Fibroblast of lung (primary cell): ENCODE data around the gene SLC2A4RG. TPM values are rescaled to one million over a fixed set of nuclear protein-coding genes. Genes with fewer than 3 reads are reported as not detected.

Source experiments
- DNase-seq, 2 donors: peaks; one replicate each; pipeline versions ENCODE4 v3.0.0 to v3.0.0-alpha.2; 2010; ENCODE audit warnings: low read depth in 2 of 2
- H2AFZ ChIP-seq: 2 replicates; pipeline ENCODE4 v1.5.1; 2012; ENCODE audit warnings: low read length, control low read depth, inconsistent platforms
- H3K27ac ChIP-seq: 2 replicates; pipeline ENCODE4 v1.5.1; 2011; ENCODE audit warnings: low read length, control low read depth; ENCODE audit not compliant: insufficient read depth
- H3K27me3 ChIP-seq: 2 replicates; pipeline ENCODE4 v1.5.1; 2011; ENCODE audit warnings: mild to moderate bottlenecking, low read length; ENCODE audit not compliant: control insufficient read depth, insufficient read depth
- H3K36me3 ChIP-seq: 2 replicates; pipeline ENCODE4 v1.5.1; 2011; ENCODE audit warnings: low read length; ENCODE audit not compliant: control insufficient read depth, insufficient read depth
- H3K4me1 ChIP-seq: 2 replicates; pipeline ENCODE4 v1.5.1; 2011; ENCODE audit warnings: low read length; ENCODE audit not compliant: control insufficient read depth, insufficient read depth; ENCODE audit errors: extremely low read depth
- H3K4me2 ChIP-seq: 2 replicates; pipeline ENCODE4 v1.5.1; 2011; ENCODE audit warnings: low read length, control low read depth; ENCODE audit not compliant: insufficient read depth; ENCODE audit errors: extremely low read depth
- H3K4me3 ChIP-seq, 4 experiments: fragments of 200-600 bp in 1 of 4; sonication (generic) in 1 of 4; replicated peaks in 1 of 4; 2 replicates each; pipeline ENCODE4 v1.5.1; 2011 to 2016; ENCODE audit warnings: low read length in 4 of 4, low read depth in 3 of 4, mild to moderate bottlenecking in 3 of 4, control low read depth in 2 of 4, inconsistent platforms in 1 of 4, mixed read lengths in 1 of 4; ENCODE audit not compliant: insufficient read depth in 1 of 4; ENCODE audit errors: control extremely low read depth in 1 of 4
- H3K79me2 ChIP-seq: 2 replicates; pipeline ENCODE4 v1.5.1; 2012; ENCODE audit warnings: mild to moderate bottlenecking, low read length, inconsistent platforms; ENCODE audit not compliant: control insufficient read depth, insufficient read depth
- H3K9ac ChIP-seq: 2 replicates; pipeline ENCODE4 v1.5.1; 2011; ENCODE audit warnings: mild to moderate bottlenecking, low read length, control low read depth; ENCODE audit not compliant: insufficient read depth
- H3K9me3 ChIP-seq: 2 replicates; pipeline ENCODE4 v1.5.1; 2012; ENCODE audit warnings: low read depth, low read length; ENCODE audit not compliant: control insufficient read depth, insufficient read depth
- H4K20me1 ChIP-seq: 2 replicates; pipeline ENCODE4 v1.5.1; 2011; ENCODE audit warnings: low read length; ENCODE audit not compliant: control insufficient read depth, insufficient read depth; ENCODE audit errors: extremely low read depth
- EZH2 ChIP-seq: IDR thresholded peaks from 2 replicates; pipeline ENCODE4 v1.5.1; 2012; ENCODE audit warnings: low read length, control low read depth, mild to moderate bottlenecking; ENCODE audit errors: missing control alignments
- polyA plus RNA-seq, 2 donors: library from polyadenylated mRNA; depleted of rRNA in 1 of 2; stranded (reverse) in 1 of 2; unstranded in 1 of 2; fragments of >200 nt; gene quantifications; 2 replicates each; pipeline ENCODE4 v1.2.1, GENCODE V29; 2011 to 2012; ENCODE audit warnings: missing spikeins in 1 of 2
- total RNA-seq: library from RNA; depleted of rRNA; stranded (reverse); fragments of >200 nt; gene quantifications from 2 replicates; pipeline ENCODE4 v1.2.1, GENCODE V29; 2014
- TF ChIP-seq, protein P1 (sequence below), 2 donors: IDR thresholded peaks in 1 of 2; conservative IDR thresholded peaks in 1 of 2; 1 replicate in 1 of 2; 2 replicates in 1 of 2; pipeline ENCODE4 v1.5.1; 2011 to 2012; ENCODE audit warnings: low read length in 2 of 2, control low read depth in 1 of 2, inconsistent platforms in 1 of 2, low read depth in 1 of 2, mild to moderate bottlenecking in 1 of 2

Gene SLC2A4RG
- total and polyA plus RNA-seq, 2 donors (not counting 1 experiment from before 2014, with no cell fraction given): 17.5 to 30.6 TPM

- no peak overlapping the region for H2AFZ ChIP-seq
- H3K9ac ChIP-seq: no peak overlapping the region
- H3K4me2 ChIP-seq: no peak overlapping the region
- H3K9me3 ChIP-seq: no peaks in the 10 kb centered on the region
- H3K27me3 ChIP-seq: no peaks in the 10 kb centered on the region
- TF ChIP-seq, protein P1, sequence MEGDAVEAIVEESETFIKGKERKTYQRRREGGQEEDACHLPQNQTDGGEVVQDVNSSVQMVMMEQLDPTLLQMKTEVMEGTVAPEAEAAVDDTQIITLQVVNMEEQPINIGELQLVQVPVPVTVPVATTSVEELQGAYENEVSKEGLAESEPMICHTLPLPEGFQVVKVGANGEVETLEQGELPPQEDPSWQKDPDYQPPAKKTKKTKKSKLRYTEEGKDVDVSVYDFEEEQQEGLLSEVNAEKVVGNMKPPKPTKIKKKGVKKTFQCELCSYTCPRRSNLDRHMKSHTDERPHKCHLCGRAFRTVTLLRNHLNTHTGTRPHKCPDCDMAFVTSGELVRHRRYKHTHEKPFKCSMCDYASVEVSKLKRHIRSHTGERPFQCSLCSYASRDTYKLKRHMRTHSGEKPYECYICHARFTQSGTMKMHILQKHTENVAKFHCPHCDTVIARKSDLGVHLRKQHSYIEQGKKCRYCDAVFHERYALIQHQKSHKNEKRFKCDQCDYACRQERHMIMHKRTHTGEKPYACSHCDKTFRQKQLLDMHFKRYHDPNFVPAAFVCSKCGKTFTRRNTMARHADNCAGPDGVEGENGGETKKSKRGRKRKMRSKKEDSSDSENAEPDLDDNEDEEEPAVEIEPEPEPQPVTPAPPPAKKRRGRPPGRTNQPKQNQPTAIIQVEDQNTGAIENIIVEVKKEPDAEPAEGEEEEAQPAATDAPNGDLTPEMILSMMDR (conservative IDR thresholded peaks at IDR 0.05 in 1 of 2, IDR thresholded peaks at IDR 0.05 in 1 of 2; ENCODE audit: low read depth in 1 of 2, low read length in 2 of 2): no peak
- TF ChIP-seq EZH2: no peak
- peak in 1 of 2 donors; percentile 12 for DNase-seq
- H3K36me3 ChIP-seq: no peaks in the 10 kb centered on the region
- H3K4me1 ChIP-seq: peaks cover 4% of the 10 kb centered on the region
- no peak overlapping the region for H3K27ac ChIP-seq
- H3K79me2 ChIP-seq: no peaks in the 10 kb centered on the region
- H4K20me1 ChIP-seq: no peaks in the 10 kb centered on the region
- H3K4me3 ChIP-seq: no peak overlapping the region
These were observed 38.6 kb downstream of the SLC2A4RG start for GRCh38 chr20:63778034-63778752.

- Histone ChIP-seq H3K79me2 (no peaks in the 10 kb centered on the region), H3K4me2 (no peak overlapping the region), H3K27ac (no peak overlapping the region), H3K27me3 (no peaks in the 10 kb centered on the region), H2AFZ (no peak overlapping the region), H3K36me3 (no peaks in the 10 kb centered on the region), H4K20me1 (no peaks in the 10 kb centered on the region), H3K9ac (no peak overlapping the region), H3K4me1 (peaks cover 4% of the 10 kb centered on the region), H3K9me3 (no peaks in the 10 kb centered on the region), H3K4me3 (no peak overlapping the region)
- DNase-seq: no peak
- no peak for TF ChIP-seq EZH2
- TF ChIP-seq, protein P1 (conservative IDR thresholded peaks at IDR 0.05 in 1 of 2, IDR thresholded peaks at IDR 0.05 in 1 of 2; ENCODE audit: low read depth in 1 of 2, low read length in 2 of 2): no peak
These were observed 39.3 kb downstream of the SLC2A4RG start for GRCh38 chr20:63778857-63779256.

- H3K4me1 ChIP-seq: no peaks in the 10 kb centered on the region
- H3K4me3 ChIP-seq: no peak overlapping the region
- no peaks in the 10 kb centered on the region for H3K9me3 ChIP-seq
- no peaks in the 10 kb centered on the region for H3K36me3 ChIP-seq
- no peaks in the 10 kb centered on the region for H3K27me3 ChIP-seq
- no peaks in the 10 kb centered on the region for H4K20me1 ChIP-seq
- no peak for DNase-seq
- H3K9ac ChIP-seq: no peak overlapping the region
- H3K27ac ChIP-seq: no peak overlapping the region
- no peak for TF ChIP-seq EZH2
- TF ChIP-seq, protein P1 (conservative IDR thresholded peaks at IDR 0.05 in 1 of 2, IDR thresholded peaks at IDR 0.05 in 1 of 2; ENCODE audit: low read depth in 1 of 2, low read length in 2 of 2): no peak
- no peak overlapping the region for H2AFZ ChIP-seq
- H3K79me2 ChIP-seq: no peaks in the 10 kb centered on the region
- no peak overlapping the region for H3K4me2 ChIP-seq
These were observed 41.6 kb downstream of the SLC2A4RG start for GRCh38 chr20:63781181-63781580.
